HG02610 (cell line): ENCODE measurements around the gene VPS45.

ENCODE experiments used
- ATAC-seq: cut with Tn5 transposase; IDR thresholded peaks from one replicate; pipeline ENCODE4 v1.9.1; 2021; ENCODE audit warnings: mild to moderate bottlenecking, moderate library complexity; ENCODE audit not compliant: unreplicated experiment

The VPS45 gene

DNA sequence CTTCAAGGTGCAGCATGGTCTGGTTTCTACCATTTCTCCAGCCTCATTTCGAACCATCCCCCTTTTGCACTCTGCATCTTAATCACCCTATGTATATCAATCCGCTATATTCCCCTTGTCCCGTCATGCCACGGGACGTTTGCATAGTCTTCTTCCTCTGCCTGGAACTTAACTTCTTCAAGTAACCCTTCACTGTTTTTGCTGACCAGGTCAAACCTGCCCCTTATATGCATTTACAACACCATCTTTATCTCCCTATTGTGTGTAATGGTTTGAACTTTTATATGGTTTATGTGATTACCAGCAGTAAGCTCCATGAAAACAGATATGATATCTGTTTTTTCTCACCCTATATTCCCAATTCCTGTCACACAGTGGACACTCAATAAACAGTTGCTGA lies 2.3 kb downstream of the VPS45 start:
- no peak for ATAC-seq

DNA sequence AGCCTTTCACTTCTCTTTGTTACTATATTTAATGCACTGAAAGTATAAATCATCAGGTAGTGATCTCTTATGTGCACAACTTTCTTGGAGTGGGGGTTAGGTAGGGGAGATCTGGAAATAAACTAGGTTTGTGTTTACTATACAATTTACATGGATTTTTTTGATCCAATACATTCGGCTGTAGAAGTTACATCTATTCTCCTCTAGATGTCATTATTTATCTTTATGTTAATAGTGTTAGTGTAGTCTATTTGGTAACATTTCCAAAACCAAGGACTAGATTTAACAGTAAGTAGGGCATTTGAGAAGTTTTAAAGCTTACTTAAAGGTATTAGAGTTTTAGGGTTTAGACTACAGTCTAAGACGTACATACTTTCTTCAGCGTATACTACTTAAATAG lies 5.4 kb downstream of the VPS45 start:
- ATAC-seq: no peak

- ATAC-seq: no peak
These were observed 5.9 kb downstream of the VPS45 start for GRCh38 chr1:150073516-150073915.

GRCh38 chr1:150076066-150076465 lies 8.5 kb downstream of the VPS45 start:
- ATAC-seq: no peak

GRCh38 chr1:150076985-150077384 lies 9.4 kb downstream of the VPS45 start:
- ATAC-seq: no peak

- no peak for ATAC-seq
These were observed 13.2 kb downstream of the VPS45 start for GRCh38 chr1:150080784-150081183.

DNA sequence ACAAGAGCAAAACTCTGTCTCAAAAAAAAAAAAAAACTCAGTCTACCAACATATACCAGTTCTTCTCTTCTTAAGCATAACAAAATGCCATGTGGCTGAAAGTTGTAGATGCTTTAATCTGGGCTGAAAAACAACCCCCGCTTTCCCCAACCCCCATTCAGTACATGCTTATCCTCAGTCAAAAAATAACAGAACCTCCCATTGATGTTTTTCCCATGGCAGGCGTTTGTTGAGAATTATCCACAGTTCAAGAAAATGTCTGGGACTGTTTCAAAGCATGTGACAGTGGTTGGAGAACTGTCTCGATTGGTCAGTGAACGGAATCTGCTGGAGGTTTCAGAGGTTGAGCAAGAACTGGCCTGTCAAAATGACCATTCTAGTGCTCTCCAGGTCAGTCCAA lies 14.9 kb downstream of the VPS45 start:
- ATAC-seq: no peak

DNA sequence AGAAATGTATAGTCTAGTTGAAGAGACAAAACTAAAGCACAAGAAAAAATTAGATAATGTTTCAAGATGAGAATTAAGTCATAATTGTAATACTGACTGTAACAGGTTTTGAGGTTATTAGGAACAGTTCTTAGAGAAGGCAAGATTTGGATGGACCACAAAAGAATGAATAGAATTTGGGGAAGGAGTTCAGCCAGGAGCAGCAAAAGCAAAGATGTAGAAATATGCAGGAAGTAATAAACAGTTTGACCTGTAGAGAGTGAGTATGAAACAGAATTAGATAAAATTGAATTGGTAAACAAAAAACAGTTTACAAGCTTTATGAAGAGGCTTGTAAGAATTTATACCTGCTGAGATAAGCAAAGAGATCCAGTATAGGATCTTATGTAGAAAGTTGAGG lies 16.3 kb downstream of the VPS45 start:
- ATAC-seq: no peak

GRCh38 chr1:150085406-150085805 lies 17.8 kb downstream of the VPS45 start:
- no peak for ATAC-seq

GRCh38 chr1:150087415-150087814 lies 19.8 kb downstream of the VPS45 start:
- ATAC-seq: no peak

GRCh38 chr1:150089846-150090520 lies 22.4 kb downstream of the VPS45 start:
- ATAC-seq: no peak

- no peak for ATAC-seq
These were observed 24.7 kb downstream of the VPS45 start for GRCh38 chr1:150092180-150092791.

DNA sequence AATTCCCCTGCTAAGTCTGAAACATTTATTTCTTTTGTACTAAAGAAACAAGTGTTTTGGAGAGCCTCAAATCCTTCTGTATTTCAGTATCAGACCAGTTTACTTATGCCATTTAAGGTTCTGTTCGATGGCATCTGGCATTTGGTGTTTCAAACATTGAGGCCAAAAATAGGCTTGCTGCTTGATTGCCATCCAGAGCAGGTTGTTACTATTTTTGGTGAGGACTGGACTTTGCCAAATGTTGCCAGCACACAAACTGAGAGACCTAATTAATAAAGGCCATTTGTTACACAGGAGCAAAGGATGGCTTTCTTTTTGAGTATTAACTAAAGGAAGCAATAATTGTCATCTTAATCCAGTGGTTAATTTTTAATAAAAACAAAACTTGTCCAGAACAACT lies 26.2 kb downstream of the VPS45 start:
- ATAC-seq: no peak

- ATAC-seq: no peak
These were observed 27.2 kb downstream of the VPS45 start for GRCh38 chr1:150094734-150095265.

DNA sequence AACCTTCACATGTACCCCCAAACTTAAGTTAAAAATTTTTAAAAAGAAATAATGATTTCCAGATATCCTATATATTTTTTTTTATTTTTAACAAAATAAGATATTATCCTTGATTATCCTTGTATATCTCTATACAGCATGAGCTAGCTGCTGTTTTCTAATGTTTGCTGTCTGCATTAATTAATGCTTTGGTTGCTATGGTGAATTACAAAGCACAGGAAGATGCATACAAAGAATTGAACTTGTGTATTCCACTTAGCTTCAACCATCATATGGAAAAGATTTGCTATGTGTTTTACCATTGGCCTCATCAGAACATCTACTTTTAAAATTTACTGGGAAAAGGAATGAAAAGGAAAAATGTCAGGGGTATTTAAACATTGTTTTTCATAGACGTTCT lies 35.4 kb downstream of the VPS45 start:
- no peak for ATAC-seq

GRCh38 chr1:150106341-150106740 lies 38.8 kb downstream of the VPS45 start:
- no peak for ATAC-seq

DNA sequence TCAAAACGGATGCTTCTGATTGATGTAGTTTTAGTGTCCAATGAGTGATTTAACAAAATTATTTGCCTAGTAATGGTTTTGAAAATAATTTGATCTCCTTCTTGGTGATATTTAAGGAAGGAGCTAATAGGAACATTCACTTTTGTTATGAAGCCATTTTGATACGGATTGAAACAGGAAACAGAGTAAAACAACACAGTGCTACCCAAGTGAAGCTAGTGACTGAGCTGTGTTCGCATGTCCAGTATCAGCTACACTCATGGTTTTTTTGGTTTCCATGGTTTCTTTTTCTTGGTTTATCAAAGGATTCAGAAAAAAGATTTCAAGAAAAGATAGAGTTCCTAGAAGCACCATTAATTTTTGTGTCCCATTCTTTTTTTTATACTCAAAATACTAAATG lies 42.0 kb downstream of the VPS45 start:
- ATAC-seq: no peak

DNA sequence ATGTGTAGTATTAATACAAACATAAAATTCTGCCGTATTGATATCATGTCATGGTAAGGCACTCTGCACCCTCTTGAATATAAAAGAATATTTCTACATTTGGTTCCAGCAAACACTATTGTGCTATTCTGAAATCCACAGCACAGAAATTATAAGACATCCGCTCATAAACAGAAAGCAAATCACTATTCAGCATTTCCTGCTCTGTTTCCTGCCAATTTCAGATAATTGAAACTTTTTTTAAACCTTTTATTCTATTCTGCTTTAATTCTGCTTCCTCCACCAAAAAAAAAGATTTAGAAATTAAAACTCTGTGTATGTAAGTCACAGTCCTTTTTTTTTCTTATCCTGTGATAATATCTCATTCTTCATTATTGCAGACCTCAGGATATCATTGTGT lies 42.5 kb downstream of the VPS45 start:
- ATAC-seq: no peak

GRCh38 chr1:150111670-150112069 lies 44.1 kb downstream of the VPS45 start:
- no peak for ATAC-seq

DNA sequence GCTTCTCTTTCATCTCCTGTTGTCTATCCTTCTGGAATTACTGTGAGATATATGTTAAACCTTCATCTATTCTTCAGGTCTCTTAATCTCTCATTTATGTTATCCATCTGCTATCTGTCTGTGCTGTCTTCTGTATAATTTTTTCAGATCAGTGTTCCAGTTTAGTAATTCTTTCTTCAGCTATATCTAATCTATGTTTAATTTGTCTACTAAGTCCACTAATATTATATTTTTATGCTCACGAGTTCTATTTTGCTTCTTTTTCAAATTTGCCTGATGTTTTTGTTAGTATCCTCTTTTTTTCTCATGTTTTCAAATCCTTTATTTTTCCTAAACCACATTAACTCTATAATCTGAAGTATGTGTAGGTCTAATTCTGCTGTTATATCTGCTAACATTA lies 47.5 kb downstream of the VPS45 start:
- ATAC-seq: no peak

GRCh38 chr1:150118716-150119115 lies 51.1 kb downstream of the VPS45 start:
- no peak for ATAC-seq

- ATAC-seq: no peak
These were observed 53.8 kb downstream of the VPS45 start for GRCh38 chr1:150121236-150121862.
